ENCODE data around the gene GSPT1.
A peak's percentile ranks its signal among the peaks of the same experiment; 100 is the strongest.

GSPT1 gene

GRCh38 chr16:11843861-11844260, 71.9 kb downstream of the GSPT1 start:
- no peak overlapping the region for H3K9ac ChIP-seq (ENCODE audit: low read length)
- peaks cover 52 to 76% of the 10 kb centered on the region in 2 experiments for H3K36me3 ChIP-seq (ENCODE audit: control insufficient read depth in 1 of 2, insufficient read depth in 2 of 2, low read length in 2 of 2)
- no peak overlapping the region for H2BK12ac ChIP-seq (ENCODE audit: low read length)
- H3K14ac ChIP-seq (ENCODE audit: low read length): no peak overlapping the region
- no peak overlapping the region for H2AK5ac ChIP-seq (ENCODE audit: low read length)
- H3K79me1 ChIP-seq (ENCODE audit: low read length): no peaks in the 10 kb centered on the region
- H3K79me2 ChIP-seq (ENCODE audit: control insufficient read depth, insufficient read depth, low read length, poor library complexity): no peaks in the 10 kb centered on the region
- H2BK120ac ChIP-seq (ENCODE audit: insufficient read depth, low read length, poor library complexity): no peak overlapping the region
- H4K12ac ChIP-seq (ENCODE audit: low read depth, low read length): no peak overlapping the region
- no peak overlapping the region for H3K4me2 ChIP-seq (ENCODE audit: low read length)
- no peak overlapping the region for H3K4ac ChIP-seq (ENCODE audit: low read depth, low read length)
- no peak overlapping the region for H3K18ac ChIP-seq (ENCODE audit: low read length)
- no peaks in the 10 kb centered on the region for H3K27me3 ChIP-seq (ENCODE audit: insufficient read depth, low read length)
- no peak overlapping the region for H3K23ac ChIP-seq (ENCODE audit: low read length)
- H3K27ac ChIP-seq (ENCODE audit: low read depth, low read length): no peak overlapping the region
- no peak overlapping the region for H4K91ac ChIP-seq (ENCODE audit: low read depth, low read length)
- H3K4me1 ChIP-seq (ENCODE audit: control insufficient read depth in 1 of 2, insufficient read depth in 2 of 2, low read length in 2 of 2): no peaks in the 10 kb centered on the region
- no peaks in the 10 kb centered on the region for H3K9me3 ChIP-seq (ENCODE audit: insufficient read depth, low read depth, low read length)
- H2AFZ ChIP-seq (ENCODE audit: insufficient read depth, low read length, poor library complexity): no peak overlapping the region
- no peak overlapping the region for H3K4me3 ChIP-seq (ENCODE audit: low read depth, low read length)
- WGBS (ENCODE audit: extremely low coverage, insufficient coverage, insufficient read length): no CpG with 5 or more reads among the region's 5 CpGs
- no peak for DNase-seq
- H4K8ac ChIP-seq (ENCODE audit: low read depth, low read length): no peak overlapping the region
- H2BK5ac ChIP-seq (ENCODE audit: low read depth, low read length, poor library complexity): no peak overlapping the region

DNA sequence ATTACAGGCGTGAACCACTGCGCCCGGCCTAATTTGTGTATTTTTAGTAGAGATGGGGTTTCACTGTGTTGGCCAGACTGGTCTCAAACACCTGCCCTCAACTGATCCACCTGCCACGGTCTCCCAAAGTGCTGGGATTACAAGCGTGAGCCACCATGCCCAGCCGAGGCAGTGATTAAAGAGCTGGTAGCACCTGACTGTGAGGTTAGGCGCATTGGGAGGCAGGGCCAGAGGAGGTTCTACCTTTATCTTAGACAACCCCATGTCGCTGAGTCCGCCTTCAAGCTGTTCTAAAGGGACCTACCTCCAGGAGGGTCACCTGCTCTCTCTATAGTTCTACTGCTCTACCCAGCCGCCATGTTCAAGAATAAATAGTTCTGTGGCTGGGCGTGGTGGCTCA, 72.5 kb downstream of the GSPT1 start:
- H2BK5ac ChIP-seq (ENCODE audit: low read depth, low read length, poor library complexity): no peak overlapping the region
- no peaks in the 10 kb centered on the region for H3K79me1 ChIP-seq (ENCODE audit: low read length)
- no peak overlapping the region for H2BK120ac ChIP-seq (ENCODE audit: insufficient read depth, low read length, poor library complexity)
- H3K27me3 ChIP-seq (ENCODE audit: insufficient read depth, low read length): no peaks in the 10 kb centered on the region
- peaks cover 54 to 77% of the 10 kb centered on the region in 2 experiments for H3K36me3 ChIP-seq (ENCODE audit: control insufficient read depth in 1 of 2, insufficient read depth in 2 of 2, low read length in 2 of 2)
- H4K8ac ChIP-seq (ENCODE audit: low read depth, low read length): no peak overlapping the region
- H3K4me2 ChIP-seq (ENCODE audit: low read length): no peak overlapping the region
- H3K79me2 ChIP-seq (ENCODE audit: control insufficient read depth, insufficient read depth, low read length, poor library complexity): no peaks in the 10 kb centered on the region
- no peak overlapping the region for H2BK12ac ChIP-seq (ENCODE audit: low read length)
- no peak for DNase-seq
- H3K14ac ChIP-seq (ENCODE audit: low read length): no peak overlapping the region
- no peak overlapping the region for H3K4ac ChIP-seq (ENCODE audit: low read depth, low read length)
- no peak overlapping the region for H3K18ac ChIP-seq (ENCODE audit: low read length)
- H2AK5ac ChIP-seq (ENCODE audit: low read length): no peak overlapping the region
- H4K91ac ChIP-seq (ENCODE audit: low read depth, low read length): no peak overlapping the region
- H2AFZ ChIP-seq (ENCODE audit: insufficient read depth, low read length, poor library complexity): no peak overlapping the region
- no peak overlapping the region for H3K27ac ChIP-seq (ENCODE audit: low read depth, low read length)
- H3K9ac ChIP-seq (ENCODE audit: low read length): no peak overlapping the region
- H4K12ac ChIP-seq (ENCODE audit: low read depth, low read length): no peak overlapping the region
- no CpG with 5 or more reads among the region's 11 CpGs for WGBS (ENCODE audit: extremely low coverage, insufficient coverage, insufficient read length)
- no peaks in the 10 kb centered on the region for H3K4me1 ChIP-seq (ENCODE audit: control insufficient read depth in 1 of 2, insufficient read depth in 2 of 2, low read length in 2 of 2)
- H3K4me3 ChIP-seq (ENCODE audit: low read depth, low read length): no peak overlapping the region
- H3K9me3 ChIP-seq (ENCODE audit: insufficient read depth, low read depth, low read length): no peaks in the 10 kb centered on the region
- no peak overlapping the region for H3K23ac ChIP-seq (ENCODE audit: low read length)

DNA sequence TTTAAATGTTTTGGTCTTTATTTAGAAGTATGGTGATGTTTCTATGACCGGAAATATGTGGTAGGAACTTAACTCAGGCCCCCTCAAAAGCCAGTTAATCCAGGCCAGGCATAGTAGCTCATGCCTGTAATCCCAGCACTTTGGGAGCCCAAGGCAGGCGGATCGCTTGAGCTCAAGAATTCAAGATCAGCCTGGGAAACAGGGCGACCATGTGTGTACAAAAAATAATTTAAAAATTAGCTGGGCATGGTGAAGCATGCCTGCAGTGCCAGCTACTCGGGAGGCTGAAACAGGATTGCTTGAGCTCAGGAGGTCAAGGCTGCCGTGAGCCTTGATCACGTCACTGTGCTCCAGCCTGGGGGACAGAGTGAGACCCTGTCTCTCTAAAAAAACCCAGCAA, 74.7 kb downstream of the GSPT1 start:
- H3K79me1 ChIP-seq (ENCODE audit: low read length): peaks cover 12% of the 10 kb centered on the region
- WGBS (ENCODE audit: extremely low coverage, insufficient coverage, insufficient read length): no CpG with 5 or more reads among the region's 7 CpGs
- no peaks in the 10 kb centered on the region for H3K79me2 ChIP-seq (ENCODE audit: control insufficient read depth, insufficient read depth, low read length, poor library complexity)
- no peak overlapping the region for H2BK12ac ChIP-seq (ENCODE audit: low read length)
- peaks cover 5 to 9% of the 10 kb centered on the region in 2 experiments for H3K4me1 ChIP-seq (ENCODE audit: control insufficient read depth in 1 of 2, insufficient read depth in 2 of 2, low read length in 2 of 2)
- no peak overlapping the region for H2AK5ac ChIP-seq (ENCODE audit: low read length)
- no peak for DNase-seq
- no peaks in the 10 kb centered on the region for H3K27me3 ChIP-seq (ENCODE audit: insufficient read depth, low read length)
- no peak overlapping the region for H4K8ac ChIP-seq (ENCODE audit: low read depth, low read length)
- no peak overlapping the region for H3K4me3 ChIP-seq (ENCODE audit: low read depth, low read length)
- no peak overlapping the region for H4K12ac ChIP-seq (ENCODE audit: low read depth, low read length)
- H2AFZ ChIP-seq (ENCODE audit: insufficient read depth, low read length, poor library complexity): no peak overlapping the region
- no peak overlapping the region for H3K18ac ChIP-seq (ENCODE audit: low read length)
- H2BK120ac ChIP-seq (ENCODE audit: insufficient read depth, low read length, poor library complexity): no peak overlapping the region
- H2BK5ac ChIP-seq (ENCODE audit: low read depth, low read length, poor library complexity): no peak overlapping the region
- no peak overlapping the region for H3K9ac ChIP-seq (ENCODE audit: low read length)
- no peak overlapping the region for H3K4ac ChIP-seq (ENCODE audit: low read depth, low read length)
- H3K9me3 ChIP-seq (ENCODE audit: insufficient read depth, low read depth, low read length): no peaks in the 10 kb centered on the region
- H3K14ac ChIP-seq (ENCODE audit: low read length): no peak overlapping the region
- no peak overlapping the region for H3K23ac ChIP-seq (ENCODE audit: low read length)
- no peak overlapping the region for H3K27ac ChIP-seq (ENCODE audit: low read depth, low read length)
- H3K36me3 ChIP-seq (ENCODE audit: control insufficient read depth in 1 of 2, insufficient read depth in 2 of 2, low read length in 2 of 2): peaks cover 51 to 77% of the 10 kb centered on the region in 2 experiments
- H4K91ac ChIP-seq (ENCODE audit: low read depth, low read length): no peak overlapping the region
- H3K4me2 ChIP-seq (ENCODE audit: low read length): no peak overlapping the region

- peak overlapping the region; percentile 48 for H3K18ac ChIP-seq (ENCODE audit: low read length)
- DNase-seq: peak in 1 of 2 donors; percentile 51
- no peak overlapping the region for H3K4me2 ChIP-seq (ENCODE audit: low read length)
These were observed 79.0 kb downstream of the GSPT1 start for GRCh38 chr16:11836650-11837244.

More at GRCh38 chr16:11836650-11837244, 79.0 kb downstream of the GSPT1 start:
- H3K79me2 ChIP-seq (ENCODE audit: control insufficient read depth, insufficient read depth, low read length, poor library complexity): peaks cover 7% of the 10 kb centered on the region
- no peak overlapping the region for H3K4ac ChIP-seq (ENCODE audit: low read depth, low read length)
- peak overlapping the region; percentile 38 for H3K14ac ChIP-seq (ENCODE audit: low read length)
- H3K9ac ChIP-seq (ENCODE audit: low read length): no peak overlapping the region
- H2AK5ac ChIP-seq (ENCODE audit: low read length): peak overlapping the region; percentile 68
- H3K27ac ChIP-seq (ENCODE audit: low read depth, low read length): peak overlapping the region; percentile 87
- no peak overlapping the region for H3K4me3 ChIP-seq (ENCODE audit: low read depth, low read length)
- peak overlapping the region; percentile 82 for H4K91ac ChIP-seq (ENCODE audit: low read depth, low read length)
- peaks cover 13 to 18% of the 10 kb centered on the region in 2 experiments for H3K4me1 ChIP-seq (ENCODE audit: control insufficient read depth in 1 of 2, insufficient read depth in 2 of 2, low read length in 2 of 2)
- H3K36me3 ChIP-seq (ENCODE audit: control insufficient read depth in 1 of 2, insufficient read depth in 2 of 2, low read length in 2 of 2): peaks cover 24 to 44% of the 10 kb centered on the region in 2 experiments
- H2AFZ ChIP-seq (ENCODE audit: insufficient read depth, low read length, poor library complexity): no peak overlapping the region
- peak overlapping the region; percentile 83 for H2BK12ac ChIP-seq (ENCODE audit: low read length)
- WGBS (ENCODE audit: extremely low coverage, insufficient coverage, insufficient read length): no CpG with 5 or more reads among the region's 7 CpGs
- H3K23ac ChIP-seq (ENCODE audit: low read length): no peak overlapping the region
- H3K9me3 ChIP-seq (ENCODE audit: insufficient read depth, low read depth, low read length): no peaks in the 10 kb centered on the region
- H4K8ac ChIP-seq (ENCODE audit: low read depth, low read length): no peak overlapping the region
- H4K12ac ChIP-seq (ENCODE audit: low read depth, low read length): no peak overlapping the region
- H2BK5ac ChIP-seq (ENCODE audit: low read depth, low read length, poor library complexity): peak overlapping the region; percentile 87
- H3K27me3 ChIP-seq (ENCODE audit: insufficient read depth, low read length): no peaks in the 10 kb centered on the region
- H3K79me1 ChIP-seq (ENCODE audit: low read length): peaks cover 24% of the 10 kb centered on the region
- H2BK120ac ChIP-seq (ENCODE audit: insufficient read depth, low read length, poor library complexity): peak overlapping the region; percentile 60

Measured in trophoblast cell (in vitro differentiated cells and primary cell).